Sigmoid colon (tissue), 7 donors: ENCODE results near the gene AGBL1. TPM values are rescaled to one million over a fixed set of nuclear protein-coding genes. Genes with fewer than 3 reads are reported as not detected.

Source experiments
- DNase-seq: peaks from one replicate; pipeline ENCODE4 v3.0.0-alpha.2; 2019
- H3K27ac ChIP-seq, 4 donors: fragments of 200-600 bp; sonication (generic); one replicate each; pipeline ENCODE4 v1.5.1; 2016 to 2019; ENCODE audit warnings: mild to moderate bottlenecking in 1 of 4
- H3K27me3 ChIP-seq, 3 donors: fragments of 200-600 bp; sonication (generic); one replicate each; pipeline ENCODE4 v1.5.1; 2019; ENCODE audit warnings: mild to moderate bottlenecking in 1 of 3
- H3K36me3 ChIP-seq, 4 donors: fragments of 200-600 bp; sonication (generic); one replicate each; pipeline ENCODE4 v1.5.1; 2016 to 2019
- H3K4me1 ChIP-seq, 4 donors: fragments of 200-600 bp; sonication (generic); one replicate each; pipeline ENCODE4 v1.5.1; 2017 to 2019
- H3K4me3 ChIP-seq, 4 donors: fragments of 200-600 bp; sonication (generic); one replicate each; pipeline ENCODE4 v1.5.1; 2017 to 2019; ENCODE audit warnings: mild to moderate bottlenecking in 2 of 4, moderate library complexity in 1 of 4
- H3K9me3 ChIP-seq, 4 donors: fragments of 200-600 bp in 3 of 4; sonication (generic) in 3 of 4; one replicate each; pipeline versions ENCODE4 v1.5.1 to v1.6.1; 2013 to 2019
- CTCF ChIP-seq, 4 experiments: fragments of 450-650 bp in 3 of 4; fragments of 200-600 bp in 1 of 4; IDR thresholded peaks; one replicate each; pipeline ENCODE4 v1.5.1; 2016 to 2019; ENCODE audit warnings: antibody characterized with exemption in 4 of 4, mild to moderate bottlenecking in 3 of 4, moderate library complexity in 2 of 4
- EP300 ChIP-seq, 4 donors: sonication (generic); formaldehyde crosslinking; IDR thresholded peaks; one replicate each; pipeline ENCODE4 v1.6.1; 2017; ENCODE audit warnings: antibody characterized with exemption in 4 of 4
- POLR2A ChIP-seq, 2 donors: fragments of 450-650 bp; IDR thresholded peaks; one replicate each; pipeline ENCODE4 v1.6.1; 2016; ENCODE audit warnings: antibody characterized with exemption in 2 of 2, mild to moderate bottlenecking in 2 of 2, moderate library complexity in 2 of 2
- POLR2AphosphoS5 ChIP-seq, 4 donors: sonication (generic); formaldehyde crosslinking; IDR thresholded peaks; one replicate each; pipeline ENCODE4 v1.6.1; 2017; ENCODE audit warnings: antibody characterized with exemption in 4 of 4
- WGBS, 2 donors: extraction: QIAGEN DNeasy Blood & Tissue Kit; methylation state at CpG; one replicate each; pipeline ENCODE4 v1.1.7; 2013; 5-methylcytosine and 5-hydroxymethylcytosine counted together
- intact Hi-C: fragments of 100-400 bp; cut with DNase I; formaldehyde crosslinking; loops from one replicate; pipeline ENCODE4 v1.15.1; 2023
- polyA plus RNA-seq, 3 donors: library from polyadenylated mRNA; stranded (reverse); fragments of 200-250 nt; gene quantifications; one replicate each; pipeline ENCODE4 v1.2.3, GENCODE V29; 2013
- total RNA-seq, 4 donors: library from RNA; depleted of rRNA; stranded (reverse); fragments of >200 nt; gene quantifications; one replicate each; pipeline ENCODE4 v1.1.0, GENCODE V29; 2016
- donor health status: healthy with polysubstance abuse.
- donor health status: Bipolar disorder and iron deficiency.
- donor health status: healthy.

The AGBL1 gene
- total and polyA plus RNA-seq, 7 donors, result 0.16 to 0.28 TPM; not detected in 5

DNA sequence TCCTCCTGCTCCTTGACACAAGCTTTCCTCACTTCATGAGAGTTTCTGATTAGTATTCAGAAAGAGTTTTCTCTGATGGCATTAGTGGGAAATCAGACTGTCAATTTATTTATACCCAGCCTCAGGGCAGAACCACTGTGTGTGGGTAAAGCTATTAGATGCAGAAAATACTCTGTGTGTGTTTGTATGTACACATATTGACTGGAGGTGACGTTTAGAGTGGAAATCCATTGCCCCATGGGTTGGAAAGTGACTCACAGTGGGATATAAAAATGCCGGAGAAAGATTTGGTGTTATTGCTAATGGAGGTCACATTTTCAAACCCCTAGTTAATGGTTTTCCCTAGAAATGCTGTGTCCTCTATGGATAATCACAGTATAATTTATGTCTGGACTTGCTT is 577.6 kb downstream of the AGBL1 start:
- Histone ChIP-seq H3K36me3 (no peaks in the 10 kb centered on the region), H3K4me3 (no peak overlapping the region), H3K27ac (no peak overlapping the region), H3K4me1 (no peaks in the 10 kb centered on the region), H3K27me3 (no peaks in the 10 kb centered on the region), H3K9me3 (no peaks in the 10 kb centered on the region)
- TF ChIP-seq POLR2AphosphoS5 (IDR thresholded peaks at IDR 0.05) (no peak), CTCF (IDR thresholded peaks at IDR 0.05) (no peak), POLR2A (IDR thresholded peaks at IDR 0.05) (no peak), EP300 (IDR thresholded peaks at IDR 0.05) (no peak)
- intact Hi-C loops, result no loop called here
- DNase-seq, result no peak
- WGBS, 2 donors, result 77% methylated on average over 2 of the region's 2 CpGs

- no peak for DNase-seq
Measured at GRCh38 chr15:86659724-86660411, 580.2 kb downstream of the AGBL1 start.

GRCh38 chr15:86661580-86661979 is 581.9 kb downstream of the AGBL1 start:
- WGBS, 2 donors, result 81 to 83% methylated on average over 7 of the region's 7 CpGs
- H3K4me3 ChIP-seq, result no peak overlapping the region
- H3K36me3 ChIP-seq, result no peaks in the 10 kb centered on the region
- H3K9me3 ChIP-seq, result no peaks in the 10 kb centered on the region
- DNase-seq, result no peak
- H3K27ac ChIP-seq, result no peak overlapping the region
- H3K27me3 ChIP-seq, result no peaks in the 10 kb centered on the region
- no peaks in the 10 kb centered on the region for H3K4me1 ChIP-seq
- intact Hi-C loops, result no loop called here
- TF ChIP-seq POLR2A (IDR thresholded peaks at IDR 0.05), result no peak
- TF ChIP-seq POLR2AphosphoS5 (IDR thresholded peaks at IDR 0.05), result no peak
- no peak for TF ChIP-seq EP300 (IDR thresholded peaks at IDR 0.05)
- TF ChIP-seq CTCF (IDR thresholded peaks at IDR 0.05), result no peak

More at GRCh38 chr15:86659724-86660411, 580.2 kb downstream of the AGBL1 start:
- intact Hi-C loops, result no loop called here
- Histone ChIP-seq H3K4me1 (no peaks in the 10 kb centered on the region), H3K9me3 (no peaks in the 10 kb centered on the region), H3K4me3 (no peak overlapping the region), H3K27me3 (no peaks in the 10 kb centered on the region), H3K36me3 (no peaks in the 10 kb centered on the region), H3K27ac (no peak overlapping the region)
- TF ChIP-seq POLR2A (IDR thresholded peaks at IDR 0.05) (no peak), CTCF (IDR thresholded peaks at IDR 0.05) (no peak), POLR2AphosphoS5 (IDR thresholded peaks at IDR 0.05) (no peak), EP300 (IDR thresholded peaks at IDR 0.05) (no peak)
- 77 to 88% methylated on average over 5 of the region's 5 CpGs for WGBS, 2 donors

- Histone ChIP-seq H3K27me3 (no peaks in the 10 kb centered on the region), H3K9me3 (no peaks in the 10 kb centered on the region), H3K4me1 (no peaks in the 10 kb centered on the region), H3K36me3 (no peaks in the 10 kb centered on the region), H3K4me3 (no peak overlapping the region), H3K27ac (no peak overlapping the region)
- intact Hi-C loops, result no loop called here
- no peak for TF ChIP-seq EP300 (IDR thresholded peaks at IDR 0.05)
- TF ChIP-seq POLR2AphosphoS5 (IDR thresholded peaks at IDR 0.05), result no peak
- TF ChIP-seq POLR2A (IDR thresholded peaks at IDR 0.05), result no peak
- TF ChIP-seq CTCF (IDR thresholded peaks at IDR 0.05), result no peak
- 24 to 54% methylated on average over 1 of the region's 1 CpG for WGBS, 2 donors
- DNase-seq, result no peak
Measured at GRCh38 chr15:86663304-86663703, 583.6 kb downstream of the AGBL1 start.

- Histone ChIP-seq H3K9me3 (no peaks in the 10 kb centered on the region), H3K4me1 (no peaks in the 10 kb centered on the region), H3K27ac (no peak overlapping the region), H3K36me3 (no peaks in the 10 kb centered on the region), H3K4me3 (no peak overlapping the region), H3K27me3 (no peaks in the 10 kb centered on the region)
- intact Hi-C loops, result no loop called here
- WGBS, 2 donors, result 41 to 72% methylated on average over 2 of the region's 2 CpGs
- no peak for TF ChIP-seq POLR2AphosphoS5 (IDR thresholded peaks at IDR 0.05)
- no peak for TF ChIP-seq CTCF (IDR thresholded peaks at IDR 0.05)
- TF ChIP-seq EP300 (IDR thresholded peaks at IDR 0.05), result no peak
- TF ChIP-seq POLR2A (IDR thresholded peaks at IDR 0.05), result no peak
- DNase-seq, result no peak
Measured at GRCh38 chr15:86663979-86664378, 584.3 kb downstream of the AGBL1 start.
